Erythroblast (primary cell): ENCODE results near the gene ADAMTS12.

Source experiments
- GATA1 ChIP-seq: IDR thresholded peaks from 2 replicates; pipeline ENCODE4 v1.6.1; 2011; ENCODE audit warnings: low read depth, mild to moderate bottlenecking, control low read depth, low read length, moderate library complexity
- POLR2A ChIP-seq: IDR thresholded peaks from 2 replicates; pipeline ENCODE4 v1.6.1; 2011; ENCODE audit warnings: mild to moderate bottlenecking, low read length

DNA sequence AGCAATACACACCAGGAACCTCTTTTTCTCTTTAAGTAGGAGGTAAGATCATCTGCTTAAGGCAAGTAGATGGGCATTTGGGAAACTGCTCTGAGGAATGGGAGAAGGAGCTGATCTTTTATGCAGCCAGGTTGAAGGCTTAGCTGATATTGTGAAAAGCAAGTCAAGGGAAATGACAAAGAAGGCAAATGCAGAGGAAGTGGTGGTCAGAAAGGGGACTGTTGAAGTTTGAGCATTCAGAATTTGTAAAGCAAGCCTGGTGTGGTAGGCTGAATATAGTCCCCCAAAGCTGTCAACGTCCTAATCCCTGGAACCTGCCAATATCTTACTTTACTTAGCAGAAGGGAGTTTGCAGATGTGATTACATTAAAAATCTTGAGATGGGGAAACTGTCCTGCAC, 128.9 kb downstream of the ADAMTS12 start:
- TF ChIP-seq POLR2A (no peak), GATA1 (no peak)
